ENCODE data around the gene IFT88. TPM values are rescaled to one million over a fixed set of nuclear protein-coding genes. Genes with fewer than 3 reads are reported as not detected.

The IFT88 gene
- total and polyA plus RNA-seq, 2 of the 8 experiments (the other 6 are each of a cell fraction or from before 2014, with no cell fraction given), result 1.7 to 5.8 TPM

- no peak overlapping the region for H3K56ac ChIP-seq (replicated peaks; ENCODE audit: insufficient read length, low read depth, low read length)
- no peak overlapping the region for H4K5ac ChIP-seq (ENCODE audit: insufficient read length, low read depth, low read length)
- CTCF ChIA-PET (ENCODE audit: partially characterized antibody), result interaction anchor here (0.9 to 1.5 kb wide), 2 partner anchors 63 to 218 kb away, joined by 3 read pairs; no protein-coding TSS in a partner anchor
- peaks cover 0 to 5% (median 0%) of the 10 kb centered on the region in 4 experiments; a peak in 1 of 7 replicates for H3K4me1 ChIP-seq (replicated peaks in 1 of 4; ENCODE audit: control insufficient read depth in 3 of 4, insufficient read depth in 4 of 4, low read length in 3 of 4)
- H2BK20ac ChIP-seq (ENCODE audit: low read length), result no peak overlapping the region
- H2AK5ac ChIP-seq (ENCODE audit: low read depth, low read length), result no peak overlapping the region
- H4K20me1 ChIP-seq (replicated peaks in 1 of 2; ENCODE audit: control insufficient read depth in 1 of 2, insufficient read depth in 2 of 2, low read length in 2 of 2), result no peaks in the 10 kb centered on the region
- H2BK5ac ChIP-seq (ENCODE audit: low read depth, low read length), result no peak overlapping the region
- no peak overlapping the region for H4K91ac ChIP-seq (replicated peaks; ENCODE audit: insufficient read length, low read length)
- no peak overlapping the region for H3K4ac ChIP-seq (replicated peaks; ENCODE audit: insufficient read length, low read depth, low read length)
- no peaks in the 10 kb centered on the region for H3K27me3 ChIP-seq (replicated peaks in 1 of 4; ENCODE audit: control insufficient read depth in 3 of 4, extremely low read depth in 1 of 4, insufficient read depth in 3 of 4, low read length in 3 of 4)
- H3K4me3 ChIP-seq (ENCODE audit: extremely low read depth in 1 of 4, insufficient read depth in 2 of 4, low read depth in 3 of 4, low read length in 4 of 4), result no peak overlapping the region
- no peak overlapping the region for H3K14ac ChIP-seq (ENCODE audit: insufficient read length)
- H3K23me2 ChIP-seq (ENCODE audit: low read depth, low read length), result no peaks in the 10 kb centered on the region
- no peaks in the 10 kb centered on the region for H3K79me1 ChIP-seq (ENCODE audit: low read depth, low read length)
- 83% methylated on average over 10 of the region's 10 CpGs; no CpG with 5 or more reads in 1 of the 2 experiments for WGBS, 2 experiments (ENCODE audit: extremely low coverage in 1 of 2, insufficient coverage in 1 of 2, insufficient read length in 1 of 2, insufficient replicate concordance in 2 of 2, low coverage in 1 of 2, low lambda C conversion rate in 2 of 2, missing lambda C conversion rate in 1 of 2)
- H2BK120ac ChIP-seq (replicated peaks; ENCODE audit: low read depth, low read length), result no peak overlapping the region
- no peak overlapping the region for H2BK12ac ChIP-seq (ENCODE audit: low read depth, low read length)
- no peak for FAIRE-seq
- no peak overlapping the region for H3K27ac ChIP-seq (ENCODE audit: low read depth, low read length)
- H3K9ac ChIP-seq (replicated peaks in 1 of 4; ENCODE audit: extremely low read depth in 1 of 4, low read depth in 3 of 4, low read length in 3 of 4), result no peak overlapping the region
- H2AFZ ChIP-seq (ENCODE audit: low read length), result no peak overlapping the region
- no peak overlapping the region for H2BK15ac ChIP-seq (ENCODE audit: low read length)
- no peak overlapping the region for H4K8ac ChIP-seq (ENCODE audit: extremely low read depth, insufficient read depth, low read length)
- no peak overlapping the region for H3K23ac ChIP-seq (ENCODE audit: insufficient read length)
- POLR2A ChIA-PET (ENCODE audit: partially characterized antibody), result no interaction called here
- DNase-seq (ENCODE audit: low read depth in 1 of 2, low spot score in 2 of 2), result no peak
- H3K36me3 ChIP-seq (ENCODE audit: control insufficient read depth in 2 of 4, insufficient read depth in 4 of 4, low read length in 3 of 4), result no peaks in the 10 kb centered on the region; a peak in 1 of 8 replicates
- no peaks in the 10 kb centered on the region for H3K79me2 ChIP-seq (ENCODE audit: control insufficient read depth in 1 of 2, insufficient read depth in 2 of 2, low read length in 2 of 2)
- H3K9me3 ChIP-seq (ENCODE audit: insufficient read depth in 2 of 2, low read depth in 1 of 2, low read length in 1 of 2), result no peaks in the 10 kb centered on the region
- no peak overlapping the region for H3K4me2 ChIP-seq (ENCODE audit: insufficient read depth in 1 of 2, low read depth in 2 of 2, low read length in 2 of 2)
- no peak overlapping the region for H3K18ac ChIP-seq (ENCODE audit: extremely low read depth, low read length)
- TF ChIP-seq CTCF (IDR thresholded peaks at IDR 0.05; ENCODE audit: control extremely low read depth in 1 of 3, insufficient read depth in 1 of 3, low read depth in 1 of 3, low read length in 3 of 3) (no peak), CHD1 (IDR thresholded peaks at IDR 0.05; ENCODE audit: low read depth, low read length) (no peak), POLR2AphosphoS5 (IDR thresholded peaks at IDR 0.05; ENCODE audit: low read depth, low read length) (no peak), USF2 (IDR thresholded peaks at IDR 0.05; ENCODE audit: low read length) (no peak), TAF7 (optimal IDR thresholded peaks at IDR 0.05; ENCODE audit: borderline replicate concordance, low read depth, low read length) (no peak), GABPA (IDR thresholded peaks at IDR 0.05; ENCODE audit: borderline replicate concordance, insufficient read depth, low read length) (no peak), HDAC2 (IDR thresholded peaks at IDR 0.05; ENCODE audit: borderline replicate concordance in 1 of 2, low read depth in 2 of 2, low read length in 2 of 2) (no peak), HDAC6 (IDR thresholded peaks at IDR 0.05; ENCODE audit: low read depth, low read length) (no peak), KDM4A (IDR thresholded peaks at IDR 0.05; ENCODE audit: low read depth, low read length, severe bottlenecking) (no peak)
These were observed 41.6 kb downstream of the IFT88 start for GRCh38 chr13:20608438-20609020.

Data from H1 (cell line).